ENCODE measurements around the gene SHE. TPM values are rescaled to one million over a fixed set of nuclear protein-coding genes. Genes with fewer than 3 reads are reported as not detected.

SHE gene
- total RNA-seq, 1 donor from 2014 or later = 0.04 TPM

- Mint-ChIP-seq H3K9me3 (no peaks in the 10 kb centered on the region), H3K4me3 (no peak overlapping the region), H3K27ac (no peak overlapping the region), H3K4me1 (peaks cover 20% of the 10 kb centered on the region), H3K27me3 (no peaks in the 10 kb centered on the region), H3K36me3 (ENCODE audit: low read depth) (peaks cover 3% of the 10 kb centered on the region)
- CTCF ChIA-PET = interaction anchor here (1.6 kb wide), 1 partner anchor 102 kb away, joined by 4 read pairs; no protein-coding TSS in a partner anchor
- ATAC-seq (ENCODE audit: low read depth) (no peak), DNase-seq (no peak)
- intact Hi-C loops (cut with micrococcal nuclease) = no loop called here
- POLR2A ChIA-PET = interaction anchor here (0.7 kb wide), 1 partner anchor 90 kb away, joined by 3 read pairs; no protein-coding TSS in a partner anchor
- no peak for TF ChIP-seq CTCF (IDR thresholded peaks at IDR 0.05)
Measured at GRCh38 chr1:154436433-154436832, 65.8 kb downstream of the SHE start.

DNA sequence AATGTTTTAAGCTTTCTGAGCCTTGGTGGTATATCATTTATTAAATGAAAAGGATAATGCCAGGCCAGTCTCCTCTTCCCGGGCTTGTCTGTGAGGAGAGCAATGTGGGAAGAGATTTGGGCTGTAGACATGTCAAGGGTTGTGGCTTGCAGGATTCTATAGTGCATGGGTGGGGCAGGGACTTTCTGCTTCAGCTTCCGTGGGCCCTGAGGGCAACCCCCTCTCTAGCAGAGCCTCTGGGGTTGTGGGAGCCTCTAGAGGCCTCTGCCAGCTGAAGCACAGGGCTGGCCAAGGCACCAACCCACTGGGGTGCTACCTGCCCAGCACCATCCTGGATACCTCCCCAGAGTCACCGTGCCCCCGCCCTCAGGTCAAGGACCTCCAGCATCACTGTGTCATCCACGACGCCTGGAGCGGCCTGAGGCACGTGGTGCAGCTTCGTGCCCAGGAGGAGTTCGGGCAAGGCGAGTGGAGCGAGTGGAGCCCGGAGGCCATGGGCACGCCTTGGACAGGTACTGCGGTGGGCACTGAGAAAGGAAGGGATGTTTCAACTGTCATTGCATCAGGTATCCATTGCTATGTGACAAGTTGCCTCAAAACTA lies 66.5 kb downstream of the SHE start:
- no peak for ATAC-seq (ENCODE audit: low read depth)
- Mint-ChIP-seq H3K4me1 (peaks cover 17% of the 10 kb centered on the region), H3K27me3 (no peaks in the 10 kb centered on the region), H3K27ac (no peak overlapping the region), H3K9me3 (no peaks in the 10 kb centered on the region), H3K4me3 (no peak overlapping the region), H3K36me3 (ENCODE audit: low read depth) (peaks cover 3% of the 10 kb centered on the region)
- ChIA-PET CTCF (interaction anchor here (1.6 kb wide), 1 partner anchor 101 kb away, joined by 4 read pairs; no protein-coding TSS in a partner anchor), POLR2A (interaction anchor here (0.7 to 1.3 kb wide), 2 partner anchors 15 to 919 kb away, joined by 3 to 4 read pairs; no protein-coding TSS in a partner anchor)
- no peak for TF ChIP-seq CTCF (IDR thresholded peaks at IDR 0.05)
- DNase-seq = no peak
- intact Hi-C loops (cut with micrococcal nuclease) = no loop called here

- intact Hi-C loops (cut with micrococcal nuclease) = no loop called here
- peaks cover 7% of the 10 kb centered on the region for H3K4me1 Mint-ChIP-seq
- DNase-seq = no peak
- no peaks in the 10 kb centered on the region for H3K27me3 Mint-ChIP-seq
- TF ChIP-seq CTCF (IDR thresholded peaks at IDR 0.05) = no peak
- POLR2A ChIA-PET = interaction anchor here (1.3 kb wide), 1 partner anchor 14 kb away, joined by 4 read pairs; no protein-coding TSS in a partner anchor
- no peaks in the 10 kb centered on the region for H3K9me3 Mint-ChIP-seq
- H3K27ac Mint-ChIP-seq = no peak overlapping the region
- no peak for ATAC-seq (ENCODE audit: low read depth)
- CTCF ChIA-PET = no interaction called here
- H3K4me3 Mint-ChIP-seq = no peak overlapping the region
- H3K36me3 Mint-ChIP-seq (ENCODE audit: low read depth) = peaks cover 3% of the 10 kb centered on the region
Measured at GRCh38 chr1:154434346-154435085, 67.7 kb downstream of the SHE start.

DNA sequence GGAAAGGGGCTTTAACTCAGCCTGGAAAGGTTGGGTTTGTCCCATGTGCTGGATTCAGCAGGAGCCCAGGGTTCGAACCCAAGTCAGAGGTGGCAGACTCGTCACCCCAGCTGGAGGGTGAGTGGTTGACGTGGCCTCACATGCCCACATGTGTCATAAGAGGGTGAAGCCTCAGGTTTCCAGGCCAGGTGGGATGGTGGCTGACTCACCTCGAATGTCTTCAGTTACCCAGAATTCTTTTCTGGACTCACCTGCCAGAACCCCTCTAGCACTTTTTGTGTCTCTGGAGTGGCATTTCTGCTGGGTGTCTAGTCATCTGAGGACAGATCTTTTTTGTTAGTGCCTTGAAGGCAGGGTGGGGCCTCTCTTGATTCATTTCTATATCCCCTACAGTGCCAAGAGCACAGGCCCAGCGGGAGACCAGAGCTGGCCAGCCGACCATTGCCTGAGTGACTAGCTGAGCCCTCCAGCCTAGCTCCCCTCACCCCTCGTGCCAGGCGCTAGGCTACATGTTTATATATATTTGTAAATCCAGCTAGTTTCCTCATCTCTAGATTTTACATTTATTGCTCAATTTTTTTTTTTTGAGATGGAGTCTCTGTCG lies 68.9 kb downstream of the SHE start:
- ChIA-PET POLR2A (no interaction called here), CTCF (interaction anchor here (1.2 kb wide), 1 partner anchor 47 kb away, joined by 4 read pairs; no protein-coding TSS in a partner anchor)
- ATAC-seq (ENCODE audit: low read depth) (no peak), DNase-seq (no peak)
- intact Hi-C loops (cut with micrococcal nuclease) = no loop called here
- no peak overlapping the region for H3K4me3 Mint-ChIP-seq
- H3K27me3 Mint-ChIP-seq = no peaks in the 10 kb centered on the region
- no peak overlapping the region for H3K27ac Mint-ChIP-seq
- H3K9me3 Mint-ChIP-seq = no peaks in the 10 kb centered on the region
- H3K4me1 Mint-ChIP-seq = peaks cover 4% of the 10 kb centered on the region
- no peak for TF ChIP-seq CTCF (IDR thresholded peaks at IDR 0.05)
- H3K36me3 Mint-ChIP-seq (ENCODE audit: low read depth) = peaks cover 3% of the 10 kb centered on the region
